NCI-H1092 treated with DMSO at 0.1 percent for 48 hours (cell line): Measurements from ENCODE around the gene GP9.
"Not testable (repeated sequence)": the region's sequence is repeated elsewhere in the genome, so short reads cannot be mapped to it uniquely, and the experiment has no call there.

ENCODE experiments used
- DNase-seq: peaks from one replicate; lab custom pipeline; 2025; lab: John Stamatoyannopoulos, UW

The GP9 gene

DNA sequence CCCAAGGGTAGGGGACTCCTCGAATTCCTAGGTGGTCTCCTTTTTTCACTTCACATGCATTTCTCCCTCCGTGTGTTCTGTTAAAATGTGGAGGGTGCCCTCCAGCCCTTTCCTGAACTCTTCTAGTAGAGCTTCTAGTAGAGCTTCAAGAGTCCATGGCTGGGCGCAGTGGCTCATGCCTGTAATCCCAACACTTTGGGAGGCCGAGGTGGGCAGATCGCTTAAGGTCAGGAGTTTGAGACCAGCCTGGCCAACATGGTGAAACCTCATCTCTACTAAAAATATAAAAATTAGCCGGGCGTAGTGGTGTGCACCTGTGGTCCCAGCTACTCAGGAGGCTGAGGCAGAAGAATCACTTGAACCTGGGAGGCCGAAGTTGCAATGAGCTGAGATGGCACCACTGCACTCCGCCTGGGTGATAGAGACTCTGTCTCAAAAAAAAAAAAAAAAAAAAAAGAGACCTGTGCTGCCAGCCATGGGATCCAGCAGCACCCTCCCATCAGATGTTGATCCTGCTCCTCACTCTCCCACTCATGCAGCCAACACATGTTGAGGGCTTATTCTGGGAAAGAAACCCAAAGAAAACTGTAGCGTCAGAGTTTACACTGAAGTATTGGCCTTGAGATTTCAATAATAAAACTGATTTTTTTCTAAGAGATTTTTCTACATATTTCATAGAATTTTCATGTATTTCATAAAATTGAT is 50.6 kb downstream of the GP9 start:
- not testable (repeated sequence) for DNase-seq
